Measurements from ENCODE around the gene RIMBP2.

The RIMBP2 gene

DNA sequence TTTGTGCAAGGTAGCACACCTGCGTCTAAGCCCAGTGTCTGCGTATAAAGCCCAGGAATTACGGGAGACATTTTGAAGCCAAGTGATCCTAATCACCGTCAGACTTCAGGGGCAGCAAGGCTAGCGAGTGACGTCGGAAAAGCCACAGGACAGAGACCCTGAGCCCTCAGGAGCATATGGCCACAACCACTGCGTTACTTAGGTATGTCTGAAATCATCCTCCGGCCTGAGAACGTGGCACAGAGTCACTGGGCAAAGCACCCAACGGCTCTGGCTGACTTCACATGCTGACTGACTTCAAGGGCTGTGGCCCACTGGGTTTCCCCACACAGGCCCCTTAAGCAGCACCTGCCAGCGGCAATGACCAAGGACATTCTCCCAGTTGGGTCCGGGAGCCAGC is 71.5 kb downstream of the RIMBP2 start:
- DNase-seq (ENCODE audit: low read depth, low spot score) = no peak

DNA sequence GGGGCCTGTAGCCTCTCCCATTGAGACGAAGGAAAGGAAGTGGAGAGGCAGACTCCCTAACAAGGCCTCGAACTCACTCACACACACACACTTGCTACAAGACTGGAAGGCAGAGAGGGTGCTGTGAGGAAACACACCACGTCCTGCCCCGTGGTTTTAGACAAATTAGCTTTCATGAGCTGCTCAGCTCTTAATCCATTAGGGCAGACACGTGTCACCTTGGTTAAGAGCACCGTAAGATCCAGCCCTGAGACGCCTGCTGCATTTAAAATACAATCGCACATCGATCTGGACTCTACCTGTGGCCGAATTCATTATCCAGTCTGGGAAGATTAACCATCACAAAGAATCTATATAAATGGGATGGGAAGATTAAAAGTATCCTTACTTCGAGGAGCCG is 72.0 kb downstream of the RIMBP2 start:
- no peak for DNase-seq (ENCODE audit: low read depth, low spot score)
- no peak overlapping the region for H3K27ac ChIP-seq

More for the DNA sequence above, 71.5 kb downstream of the RIMBP2 start:
- H3K27ac ChIP-seq = no peak overlapping the region

DNA sequence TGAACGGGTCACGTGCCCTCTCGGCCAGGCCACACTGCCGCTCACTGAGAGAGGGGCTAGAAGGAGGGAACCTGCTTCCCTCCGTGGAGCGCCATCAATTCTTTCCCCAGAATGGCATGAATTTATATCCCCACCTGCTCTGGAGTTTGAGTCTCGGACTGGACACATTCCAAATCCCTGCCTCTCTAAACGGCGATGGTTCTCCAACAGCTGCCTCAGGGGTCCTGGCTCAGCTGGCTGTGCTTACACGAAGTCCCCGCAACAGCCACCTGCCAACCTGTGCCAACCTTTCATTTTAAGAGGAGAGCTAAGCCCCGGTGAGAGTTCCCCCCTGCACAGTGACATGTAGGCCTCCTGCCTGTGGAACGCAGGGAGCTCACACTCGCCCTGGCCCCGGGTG is 73.2 kb downstream of the RIMBP2 start:
- no peak overlapping the region for H3K27ac ChIP-seq
- DNase-seq (ENCODE audit: low read depth, low spot score) = no peak

DNA sequence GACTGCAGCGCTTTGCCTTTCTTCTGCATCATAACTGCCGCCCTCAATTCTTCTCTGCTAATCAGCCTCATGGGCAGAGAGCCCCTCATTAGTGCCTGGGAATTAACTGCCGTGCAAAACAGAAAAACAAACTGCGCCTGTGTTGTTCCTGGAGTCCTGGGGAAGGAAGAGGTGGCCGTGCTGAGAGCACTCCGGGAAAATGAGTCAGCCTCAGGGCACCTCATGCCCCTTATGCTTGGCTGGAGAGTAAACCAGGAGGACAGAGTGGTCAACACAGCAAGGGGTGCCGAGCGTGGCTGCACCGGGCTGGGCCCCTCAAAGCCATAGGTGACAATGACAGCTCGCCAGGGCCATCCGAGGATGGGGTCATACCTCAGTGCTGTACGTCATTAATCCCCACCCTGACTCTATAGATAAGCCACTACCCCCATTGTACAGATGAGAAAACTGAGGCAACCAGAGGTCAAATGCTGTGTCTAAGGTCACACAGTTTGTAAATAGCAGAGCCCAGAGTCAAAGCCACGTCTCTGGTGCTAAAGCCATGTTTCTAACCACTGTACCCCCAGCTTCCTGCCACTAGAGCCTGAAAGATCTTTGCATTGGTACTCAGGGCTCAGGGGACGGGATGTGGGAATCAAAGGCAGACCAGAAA is 74.4 kb downstream of the RIMBP2 start:
- DNase-seq (ENCODE audit: low read depth, low spot score) = no peak
- no peak overlapping the region for H3K27ac ChIP-seq

DNA sequence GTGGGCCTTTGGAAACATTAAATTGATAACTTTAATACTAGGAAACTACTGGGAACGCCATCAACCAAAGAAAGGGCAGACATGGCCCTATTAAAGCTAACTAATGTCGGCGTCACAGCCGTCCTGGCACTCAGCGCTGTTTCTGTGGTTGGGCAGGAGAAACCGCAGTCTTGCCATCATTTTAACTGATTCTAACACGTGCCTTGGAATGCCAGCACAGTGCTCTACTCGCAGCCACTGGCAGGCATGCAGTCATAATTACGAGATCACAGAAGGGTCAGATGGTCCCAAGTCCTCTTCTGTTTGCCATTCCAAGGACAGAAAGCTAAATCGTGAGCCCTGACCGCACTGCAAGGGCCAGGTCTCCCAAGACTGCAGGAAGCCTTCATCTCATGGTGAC is 75.2 kb downstream of the RIMBP2 start:
- H3K27ac ChIP-seq = no peak overlapping the region
- no peak for DNase-seq (ENCODE audit: low read depth, low spot score)

DNA sequence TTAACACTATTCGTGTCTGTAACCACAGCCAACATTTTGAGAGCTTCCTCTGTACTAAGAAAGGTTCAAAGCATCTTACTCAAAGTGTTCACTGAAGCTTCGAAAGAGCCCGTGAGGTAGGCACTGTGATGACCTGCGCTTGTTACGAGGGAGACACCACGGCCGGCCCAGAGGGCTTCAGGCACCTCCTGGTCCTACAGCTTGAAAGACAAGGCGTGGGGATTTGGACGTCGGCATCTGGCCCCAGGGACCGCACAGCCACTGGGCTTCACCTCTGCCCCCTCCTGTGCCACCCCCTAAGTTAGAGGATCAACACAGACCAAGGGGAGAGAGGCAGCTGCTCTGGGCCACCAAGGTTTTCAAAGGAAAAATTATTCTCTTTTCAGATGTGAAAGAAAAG is 75.6 kb downstream of the RIMBP2 start:
- DNase-seq (ENCODE audit: low read depth, low spot score) = no peak
- no peak overlapping the region for H3K27ac ChIP-seq

DNA sequence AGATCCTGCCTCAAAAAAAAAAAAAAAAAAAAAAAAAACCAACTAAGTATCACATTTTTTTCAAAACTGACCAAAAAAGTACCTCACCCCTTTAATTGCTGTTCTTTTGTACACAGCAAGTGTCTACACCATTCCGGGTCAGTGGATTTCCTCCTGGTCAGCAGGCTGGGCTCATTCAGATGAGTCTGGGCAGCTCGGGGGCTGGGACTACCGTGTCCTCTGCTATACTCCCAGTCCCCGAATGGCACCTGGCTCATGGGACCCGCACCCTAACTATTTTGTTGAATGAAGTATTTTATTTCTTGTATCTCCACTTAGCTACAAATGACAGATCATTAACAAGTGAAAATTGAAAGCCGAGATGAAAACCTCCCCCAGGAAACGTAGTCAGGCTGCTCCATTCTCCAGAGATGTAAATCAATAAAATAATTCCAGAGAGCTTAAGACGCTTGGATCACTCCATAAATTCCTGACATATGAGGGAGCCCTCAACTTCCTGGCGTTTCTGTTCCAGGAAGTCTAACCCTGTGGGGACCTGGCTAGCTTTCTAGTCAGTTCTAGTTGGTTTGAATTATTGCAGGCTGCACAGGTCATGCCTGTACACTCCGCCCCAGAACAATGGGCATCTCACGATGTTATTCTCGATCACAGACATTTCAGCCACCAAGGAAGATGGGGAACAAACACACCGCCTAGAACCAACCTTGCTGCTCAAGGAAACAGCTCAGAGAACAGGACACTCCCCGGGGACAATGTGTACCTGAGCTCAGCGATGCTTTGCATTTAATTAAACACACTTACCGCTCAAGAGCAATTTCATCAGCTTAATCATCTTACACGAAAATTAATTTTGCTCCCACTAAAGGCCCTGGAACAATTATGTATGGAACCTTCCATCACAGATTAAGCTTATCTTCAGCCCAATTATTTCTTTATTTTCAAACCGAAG is 76.3 kb downstream of the RIMBP2 start:
- H3K27ac ChIP-seq = no peak overlapping the region
- DNase-seq (ENCODE audit: low read depth, low spot score) = no peak

DNA sequence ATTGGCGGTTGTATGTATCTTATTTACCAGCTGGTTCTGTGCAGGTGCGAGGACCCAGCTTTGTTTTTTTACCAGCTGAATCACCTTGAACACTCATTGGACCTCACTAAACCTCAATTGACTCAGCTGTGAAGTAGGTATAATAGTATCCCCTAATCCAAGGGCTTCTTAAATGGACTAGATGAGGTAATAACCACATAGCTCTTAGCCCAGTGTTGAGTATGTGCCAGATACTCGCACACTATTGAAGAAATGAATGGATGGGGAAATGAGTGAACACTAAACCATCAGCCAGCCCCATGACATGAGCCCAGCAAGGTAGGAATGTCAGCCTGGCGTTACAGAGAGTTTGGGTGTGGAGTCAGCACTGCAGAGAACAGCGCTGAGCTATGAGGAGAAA is 79.7 kb downstream of the RIMBP2 start:
- no peak for DNase-seq (ENCODE audit: low read depth, low spot score)

DNA sequence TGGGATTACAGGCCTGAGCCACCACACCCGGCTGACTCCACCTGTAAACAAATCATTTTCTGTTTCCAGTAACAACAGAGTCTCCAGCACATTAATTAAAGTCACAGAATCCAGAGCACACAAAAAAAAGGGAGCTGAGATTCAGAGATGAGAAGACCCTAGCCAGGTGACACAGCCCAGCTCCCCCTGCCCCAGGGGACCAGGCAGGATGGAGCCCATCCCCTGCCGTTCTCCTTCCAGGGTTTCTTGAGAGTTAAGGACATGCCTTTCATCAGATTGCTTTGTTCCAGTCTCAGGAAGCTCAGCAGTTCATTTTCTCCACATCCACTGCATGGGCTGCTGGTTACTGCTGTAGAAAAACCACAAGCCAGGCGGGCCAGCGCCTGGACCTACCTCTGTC is 81.2 kb downstream of the RIMBP2 start:
- DNase-seq (ENCODE audit: low read depth, low spot score) = no peak
- H3K27ac ChIP-seq = no peak overlapping the region

More for the DNA sequence above, 79.7 kb downstream of the RIMBP2 start:
- no peak overlapping the region for H3K27ac ChIP-seq

DNA sequence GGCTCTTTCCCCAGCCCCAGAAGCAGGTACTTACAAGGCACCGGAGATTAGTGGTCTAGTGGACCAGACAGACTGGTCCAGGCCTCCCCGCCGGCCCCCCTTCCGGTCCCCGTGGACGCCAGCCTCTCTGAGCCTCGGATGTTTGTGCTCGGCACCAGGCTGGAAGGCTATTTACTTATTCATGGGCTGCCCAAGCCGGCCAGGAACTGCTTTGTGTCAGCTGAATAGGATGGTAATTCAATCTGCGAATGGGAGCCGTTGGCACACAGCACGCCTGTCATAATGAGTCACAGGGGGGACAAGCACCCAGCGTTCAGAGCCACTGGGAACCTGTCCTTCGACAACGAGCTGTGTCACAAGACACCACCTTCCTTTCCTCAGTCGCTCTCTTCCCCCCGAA is 82.3 kb downstream of the RIMBP2 start:
- DNase-seq (ENCODE audit: low read depth, low spot score) = no peak
- H3K27ac ChIP-seq = no peak overlapping the region

DNA sequence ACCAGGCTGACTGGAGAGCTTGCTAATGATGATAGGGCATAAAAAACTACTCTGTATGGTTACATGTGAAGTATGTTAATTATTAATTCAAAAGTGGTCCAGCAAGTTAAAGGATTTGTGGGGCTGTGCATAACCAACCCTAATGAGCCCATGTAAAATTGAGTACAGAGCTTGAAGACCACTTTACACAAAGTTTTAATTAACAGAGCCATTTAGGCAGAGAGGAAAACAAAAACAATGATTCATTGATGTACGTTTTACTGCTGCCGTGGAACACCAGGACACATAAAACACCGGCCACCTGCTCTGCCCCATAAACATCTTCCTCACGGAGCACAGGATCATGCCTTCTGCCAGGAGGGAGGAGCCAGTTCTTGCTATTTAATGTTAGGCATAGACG is 83.5 kb downstream of the RIMBP2 start:
- DNase-seq (ENCODE audit: low read depth, low spot score) = no peak

DNA sequence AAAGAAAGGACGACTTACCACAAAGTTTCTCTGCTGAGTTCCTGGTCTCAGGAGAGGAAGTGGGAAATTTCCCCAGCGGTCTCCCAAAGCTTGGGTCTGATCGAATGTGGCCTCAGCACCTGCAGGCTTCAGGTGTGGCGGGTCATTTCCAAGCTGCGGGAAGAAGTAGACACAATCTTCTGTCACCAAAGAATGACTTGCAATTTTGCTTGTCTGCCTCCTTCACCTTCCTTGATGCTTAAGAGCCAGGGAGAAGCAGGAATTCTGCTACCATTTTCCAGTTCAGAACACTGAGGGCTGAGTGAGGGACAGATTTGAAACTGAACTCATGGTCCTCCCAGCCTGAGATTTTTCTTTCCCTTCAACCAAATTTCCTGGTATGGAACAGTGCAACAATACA is 87.8 kb downstream of the RIMBP2 start:
- no peak overlapping the region for H3K27ac ChIP-seq
- no peak for DNase-seq (ENCODE audit: low read depth, low spot score)

More for the DNA sequence above, 83.5 kb downstream of the RIMBP2 start:
- H3K27ac ChIP-seq = no peak overlapping the region

DNA sequence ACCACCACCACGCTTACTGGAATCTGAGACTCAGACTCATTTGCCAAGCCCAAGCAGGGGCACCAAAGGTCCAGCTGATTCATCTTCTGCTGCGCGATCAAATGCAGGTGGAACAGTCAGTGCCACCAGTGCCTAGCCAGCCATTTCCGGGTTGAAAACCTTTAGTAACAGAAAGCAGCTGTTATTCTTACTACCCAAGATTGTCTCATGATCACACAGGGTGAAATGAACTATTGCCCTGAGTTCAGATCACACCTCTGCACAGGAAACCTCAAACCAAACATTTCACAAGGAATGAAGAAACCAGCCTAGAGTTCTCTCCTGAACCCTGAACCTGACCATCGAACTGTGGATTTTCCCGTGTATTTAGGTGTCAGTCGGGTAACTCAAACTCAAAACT is 88.9 kb downstream of the RIMBP2 start:
- no peak for DNase-seq (ENCODE audit: low read depth, low spot score)
- no peak overlapping the region for H3K27ac ChIP-seq

DNA sequence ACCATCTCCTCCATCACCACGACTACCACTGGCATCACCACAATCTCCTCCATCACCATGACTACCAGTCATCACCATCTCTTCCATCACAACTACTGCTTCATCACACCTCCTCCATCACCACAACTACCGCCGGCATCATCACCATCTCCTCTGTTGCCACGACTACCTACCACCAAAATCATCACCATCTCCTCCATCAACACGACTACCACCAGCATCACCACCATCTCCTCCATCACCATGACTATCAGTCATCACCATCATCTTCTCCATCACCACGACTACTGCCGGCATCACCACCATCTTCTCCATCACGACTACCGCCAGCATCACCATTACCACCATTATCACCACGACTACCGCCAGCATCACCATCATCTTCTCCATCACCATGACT is 89.5 kb downstream of the RIMBP2 start:
- no peak for DNase-seq (ENCODE audit: low read depth, low spot score)
- H3K27ac ChIP-seq = no peak overlapping the region

DNA sequence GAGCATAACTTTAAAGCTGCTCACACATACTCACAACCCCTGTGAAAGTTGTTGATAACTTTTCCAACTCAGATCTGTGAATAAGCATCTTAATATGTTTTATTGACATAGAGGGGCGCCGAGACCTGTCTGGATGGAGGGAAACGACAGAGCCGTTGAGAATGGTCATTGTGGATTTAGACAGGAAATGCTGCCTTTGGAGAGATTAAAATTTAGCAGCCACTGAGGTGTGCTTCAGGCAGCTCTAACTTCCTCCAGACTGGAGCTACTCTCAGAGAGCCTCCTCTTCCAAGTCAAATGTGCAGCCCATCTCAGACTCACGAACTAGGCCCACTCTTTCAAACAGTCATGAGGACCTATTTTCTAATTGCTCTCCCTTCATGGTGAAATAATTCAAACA is 90.9 kb downstream of the RIMBP2 start:
- H3K27ac ChIP-seq = no peak overlapping the region
- no peak for DNase-seq (ENCODE audit: low read depth, low spot score)

DNA sequence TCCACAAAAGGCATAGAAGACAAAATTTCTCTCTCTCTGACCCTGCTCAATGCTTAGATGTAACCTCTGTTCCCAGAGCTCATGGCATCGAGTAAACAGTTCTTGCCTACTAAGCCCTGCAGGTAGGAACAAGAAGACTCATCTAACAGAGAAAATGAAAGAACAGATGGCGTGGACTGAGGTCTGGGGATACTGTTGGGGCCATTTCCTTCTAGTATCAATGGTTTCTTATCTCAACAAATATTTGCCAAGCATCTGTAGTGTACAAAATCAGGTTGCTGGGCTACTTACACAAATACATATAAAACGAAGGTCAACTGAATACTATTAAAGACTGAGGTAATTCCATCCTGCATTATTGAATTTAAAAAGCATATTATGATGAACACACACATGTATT is 93.3 kb downstream of the RIMBP2 start:
- DNase-seq (ENCODE audit: low read depth, low spot score) = no peak
- no peak overlapping the region for H3K27ac ChIP-seq

DNA sequence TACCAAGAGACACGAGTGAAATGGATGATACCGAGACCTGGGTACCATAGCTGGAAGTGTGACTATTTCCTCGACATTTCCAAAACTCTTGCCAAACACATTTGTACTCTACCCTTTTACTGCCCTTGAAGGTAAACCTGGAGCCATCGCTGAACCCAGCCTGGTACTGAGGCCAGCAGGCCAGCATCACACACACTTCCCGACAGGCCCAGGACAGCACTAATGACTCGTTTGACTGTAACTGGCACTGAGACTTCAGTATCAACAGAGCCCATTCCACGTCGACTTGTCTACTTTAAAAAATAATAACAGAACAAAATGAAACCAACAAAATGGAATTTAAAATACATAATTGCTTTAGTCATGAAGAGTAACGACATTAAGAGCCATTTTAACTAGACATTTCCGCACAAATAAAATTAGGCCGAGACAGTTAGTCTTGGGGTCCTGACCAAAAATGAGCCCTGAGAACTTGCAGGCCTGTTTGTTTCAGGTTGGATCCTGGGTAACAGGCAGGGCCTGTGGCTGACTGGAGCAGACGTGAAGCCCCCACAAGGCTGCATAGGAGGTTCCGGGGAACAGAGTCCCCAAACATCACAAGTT is 94.3 kb downstream of the RIMBP2 start:
- no peak overlapping the region for H3K27ac ChIP-seq
- no peak for DNase-seq (ENCODE audit: low read depth, low spot score)

DNA sequence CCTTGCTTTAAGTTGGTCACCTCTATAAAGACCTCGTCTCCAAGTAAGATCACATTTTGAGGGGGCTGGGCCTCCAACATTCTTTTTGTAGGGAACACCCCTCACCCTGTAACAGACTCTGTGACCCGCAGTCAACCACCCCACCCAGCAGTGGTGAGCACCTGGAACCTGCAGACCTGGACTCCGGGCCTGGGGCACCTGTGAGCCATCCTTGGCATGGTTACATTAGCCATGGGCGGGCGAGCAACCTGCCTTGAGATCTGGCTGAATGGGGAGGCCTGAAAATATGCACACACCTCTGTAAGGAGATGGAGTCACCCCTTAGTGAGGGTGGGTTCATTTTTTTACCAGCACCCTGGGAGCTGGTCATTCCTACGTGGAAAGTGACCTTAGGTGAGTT is 95.3 kb downstream of the RIMBP2 start:
- no peak overlapping the region for H3K27ac ChIP-seq
- no peak for DNase-seq (ENCODE audit: low read depth, low spot score)

DNA sequence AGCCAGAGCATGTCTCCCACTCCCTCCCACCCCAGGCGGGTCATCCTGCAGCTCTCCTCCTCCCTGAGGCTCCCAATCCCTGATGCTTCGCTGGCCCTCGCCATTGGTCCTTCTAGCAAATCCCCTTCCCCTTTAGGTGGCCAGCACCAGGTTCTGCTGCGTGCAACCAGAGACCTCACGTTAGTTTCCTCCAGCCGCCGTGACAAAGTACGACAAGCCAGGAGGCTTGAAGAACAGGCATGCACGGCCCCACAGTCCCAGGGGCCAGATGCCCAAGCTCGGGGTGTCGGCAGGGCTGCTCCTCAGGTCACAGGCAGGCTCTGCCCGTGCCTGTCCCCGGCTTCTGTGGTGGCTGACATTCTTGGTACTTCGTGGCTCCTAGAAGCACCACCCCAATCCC is 95.8 kb downstream of the RIMBP2 start:
- no peak overlapping the region for H3K27ac ChIP-seq
- no peak for DNase-seq (ENCODE audit: low read depth, low spot score)

DNA sequence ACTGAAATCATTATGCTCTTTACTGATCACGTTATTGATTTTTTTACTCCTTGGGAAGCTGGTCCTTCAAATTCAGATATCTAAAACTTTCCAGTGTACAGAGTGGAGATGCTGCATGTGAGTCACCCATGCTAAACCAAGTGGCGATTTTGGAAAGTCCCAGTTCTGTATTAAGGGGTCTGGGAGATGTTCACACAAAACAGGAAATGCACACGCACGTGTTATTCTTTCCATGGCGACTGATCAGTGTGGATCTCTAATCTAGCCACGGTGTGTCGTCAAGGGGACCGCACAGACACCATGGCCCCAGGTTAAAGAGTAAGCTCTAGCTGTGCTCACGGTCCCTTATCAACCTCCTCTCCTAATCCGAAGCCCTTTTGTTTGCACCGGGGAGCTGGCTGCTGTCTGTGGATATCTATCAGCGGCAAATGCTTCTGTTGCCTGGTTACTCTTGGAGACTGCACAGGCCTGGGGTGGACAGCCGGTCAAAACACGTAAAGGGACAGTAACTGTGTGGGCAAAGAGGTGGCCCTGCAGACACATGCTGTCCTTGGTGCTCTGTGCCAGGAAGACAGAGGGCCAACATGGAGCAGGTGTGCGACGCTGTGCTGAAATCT is 96.6 kb downstream of the RIMBP2 start:
- DNase-seq (ENCODE audit: low read depth, low spot score) = no peak
- H3K27ac ChIP-seq = no peak overlapping the region

DNA sequence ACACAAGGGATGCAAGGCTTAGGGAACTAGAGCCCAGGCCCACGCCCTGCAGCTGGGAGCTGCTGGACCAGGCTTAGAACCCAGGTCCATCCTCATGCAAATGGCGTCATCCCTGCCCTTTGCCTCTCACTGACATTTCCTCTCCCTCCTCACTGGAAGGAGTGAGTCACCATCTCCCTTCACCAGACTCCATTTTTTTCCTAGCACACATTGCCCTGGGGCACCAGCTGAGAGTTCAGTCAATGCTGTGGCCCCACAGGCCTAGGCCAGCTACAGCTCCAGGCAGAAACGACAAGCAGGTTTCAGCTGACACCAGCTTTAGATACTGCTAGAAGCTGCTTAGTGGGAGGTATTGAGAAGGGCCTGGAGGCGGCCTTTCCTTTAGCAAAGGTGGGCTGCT is 98.9 kb downstream of the RIMBP2 start:
- DNase-seq (ENCODE audit: low read depth, low spot score) = no peak
- no peak overlapping the region for H3K27ac ChIP-seq

Measured in epithelial cell of prostate (primary cell).